Thoracic aorta (tissue), 2 donors: ENCODE measurements around the gene TIPRL. TPM values are rescaled to one million over a fixed set of nuclear protein-coding genes. Genes with fewer than 3 reads are reported as not detected.

Experiments
- ATAC-seq: fragments of 150-250 bp; one replicate; pipeline ENCODE4 v1.8.0; 2017; ENCODE audit warnings: low read depth; ENCODE audit not compliant: insufficient number of reproducible peaks, low FRiP score
- DNase-seq: peaks from one replicate; pipeline ENCODE4 v3.0.0-alpha.2; 2020; ENCODE audit warnings: low spot score
- H3K27ac ChIP-seq, 2 donors: fragments of 200-600 bp; sonication (generic); 1 replicate in 1 of 2; 2 replicates in 1 of 2; pipeline ENCODE4 v1.5.1; 2016; ENCODE audit warnings: mild to moderate bottlenecking in 2 of 2, moderate library complexity in 2 of 2
- H3K27me3 ChIP-seq: fragments of 200-600 bp; sonication (generic); replicated peaks from 2 replicates; pipeline ENCODE4 v1.6.0; 2016; ENCODE audit warnings: mild to moderate bottlenecking; ENCODE audit not compliant: insufficient read depth
- H3K36me3 ChIP-seq: fragments of 200-600 bp; sonication (generic); one replicate; pipeline ENCODE4 v1.5.1; 2016
- H3K4me1 ChIP-seq, 2 donors: fragments of 200-600 bp; sonication (generic); 1 replicate in 1 of 2; 2 replicates in 1 of 2; pipeline versions ENCODE4 v1.5.1 to v1.6.0; 2016; ENCODE audit warnings: low read depth in 2 of 2, mild to moderate bottlenecking in 1 of 2; ENCODE audit not compliant: control insufficient read depth in 1 of 2
- H3K4me3 ChIP-seq: fragments of 200-600 bp; sonication (generic); 2 replicates; pipeline ENCODE4 v1.5.1; 2016; ENCODE audit warnings: mild to moderate bottlenecking
- H3K9me3 ChIP-seq: fragments of 200-600 bp; sonication (generic); 2 replicates; pipeline ENCODE4 v1.5.1; 2016
- CTCF ChIP-seq: fragments of 200-600 bp; sonication (generic); IDR thresholded peaks from one replicate; pipeline ENCODE4 v1.5.1; 2019; ENCODE audit warnings: antibody characterized with exemption
- total RNA-seq, 2 donors: library from RNA; depleted of rRNA; stranded (reverse); fragments of >200 nt; gene quantifications; one replicate each; pipeline versions ENCODE4 v1.1.0 to v1.2.3, GENCODE V29; 2016

TIPRL gene
- total RNA-seq, 2 donors from 2014 or later: 18.5 to 22.9 TPM

DNA sequence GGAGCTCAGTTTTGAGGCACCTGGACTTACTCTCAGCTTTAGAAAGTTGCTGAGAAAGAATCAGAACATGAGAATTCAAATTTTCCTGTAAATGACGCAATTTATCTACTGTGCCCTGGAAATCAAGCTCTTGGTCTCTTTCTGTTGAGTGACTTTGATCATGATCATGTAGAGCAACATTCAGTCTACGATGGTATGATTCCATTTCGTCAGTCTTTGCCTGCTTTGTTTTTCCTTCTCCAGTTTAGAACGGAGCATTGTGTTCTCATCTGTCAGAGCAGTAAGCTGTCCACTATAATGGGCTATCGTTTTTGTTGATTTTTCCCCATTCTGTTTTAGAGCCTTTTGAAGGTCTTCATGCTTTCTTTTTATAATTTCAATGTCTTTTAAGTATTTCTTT is 67.7 kb downstream of the TIPRL start:
- H3K27ac ChIP-seq: peak overlapping the region; percentile 10 to 41
- no peak overlapping the region for H3K4me3 ChIP-seq
- H3K36me3 ChIP-seq: peaks cover 25% of the 10 kb centered on the region
- H3K27me3 ChIP-seq: no peaks in the 10 kb centered on the region
- peaks cover 21 to 76% of the 10 kb centered on the region in 2 donors for H3K4me1 ChIP-seq
- TF ChIP-seq CTCF: no peak
- H3K9me3 ChIP-seq: no peaks in the 10 kb centered on the region
- DNase-seq: no peak
- ATAC-seq: no peak

Other genes with a start within 250 kb of the TIPRL start
- gene DCAF6, start 242.3 kb upstream of the TIPRL start, total RNA-seq: 10 to 100 TPM; 47.2 to 76.7 TPM
- gene MPC2, start 241.9 kb upstream of the TIPRL start, total RNA-seq: 10 to 100 TPM; 17.6 to 33.8 TPM
- gene GPR161, start 42.0 kb upstream of the TIPRL start, total RNA-seq: 10 to 100 TPM; 10.3 to 11.6 TPM
- gene SFT2D2, start 47.0 kb downstream of the TIPRL start, total RNA-seq: 100 to 1,000 TPM in 1 of 2 donors, 10 to 100 TPM in 1; 65.4 to 124 TPM
- 1 to 10 TPM; 8.4 to 9.9 TPM for gene TBX19, start 101.9 kb downstream of the TIPRL start, total RNA-seq